ENCODE results near the gene TMEM204. TPM values are rescaled to one million over a fixed set of nuclear protein-coding genes. Genes with fewer than 3 reads are reported as not detected.

TMEM204 gene
- 10 to 100 TPM in 6 of 7 donors, 1 to 10 TPM in 1; 9.2 to 23.7 (median 13.8) TPM for total RNA-seq
- polyA plus RNA-seq, result 10 to 100 TPM in 1 of 2 donors, 1 to 10 TPM in 1; 6.5 to 35.5 TPM
- long read RNA-seq, donor 1, transcript TMEM204-202 (3 exons, 1,938 nt), result major isoform, 158 of 167 reads
- long read RNA-seq, donor 1, partial matches to known transcripts, result 0 of 167 reads
- long read RNA-seq, donor 1, other reads (novel, unspliced or antisense), result 9 of 167 reads
- long read RNA-seq, donor 2, partial matches to known transcripts, result 0 of 3 reads
- long read RNA-seq, donor 2, other reads (novel, unspliced or antisense), result 0 of 3 reads
- long read RNA-seq, donor 3, transcript TMEM204-202 (3 exons, 1,938 nt), result major isoform, 37 of 42 reads
- long read RNA-seq, donor 3, partial matches to known transcripts, result 3 of 42 reads
- long read RNA-seq, donor 3, other reads (novel, unspliced or antisense), result 2 of 42 reads

DNA sequence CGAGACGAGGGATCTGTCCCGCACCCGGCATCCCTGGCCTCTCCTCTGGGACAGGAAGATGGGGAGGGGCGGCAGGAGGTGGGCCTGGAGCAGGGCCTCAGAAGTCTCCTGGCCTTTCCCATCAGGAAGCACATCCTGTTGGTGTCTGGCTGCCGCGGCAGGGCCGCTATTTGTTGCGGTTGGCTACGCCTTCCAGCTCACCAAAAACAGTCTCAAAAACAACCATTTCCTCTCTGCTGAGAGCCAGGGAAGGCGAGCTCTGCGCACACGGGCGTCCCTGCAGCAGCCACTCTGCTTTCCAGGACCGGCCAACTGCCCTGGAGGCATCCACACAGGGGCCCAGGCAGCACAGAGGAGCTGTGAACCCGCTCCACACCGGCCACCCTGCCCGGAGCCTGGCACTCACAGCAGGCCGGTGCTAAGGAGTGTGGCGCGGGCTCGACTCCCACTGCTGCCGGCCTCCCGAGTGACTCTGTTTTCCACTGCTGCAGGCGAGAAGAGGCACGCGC, at the start of gene TMEM204:
TSS of gene TMEM204 (plus strand) at position 224 of the 509 bp plus-strand sequence. CDS start 610 bp downstream, outside the sequence.
- 2 to 6% (median 3%) methylated on average over 15 to 27 of the region's 27 CpGs for WGBS, 3 donors
- TF ChIP-seq, protein P1, sequence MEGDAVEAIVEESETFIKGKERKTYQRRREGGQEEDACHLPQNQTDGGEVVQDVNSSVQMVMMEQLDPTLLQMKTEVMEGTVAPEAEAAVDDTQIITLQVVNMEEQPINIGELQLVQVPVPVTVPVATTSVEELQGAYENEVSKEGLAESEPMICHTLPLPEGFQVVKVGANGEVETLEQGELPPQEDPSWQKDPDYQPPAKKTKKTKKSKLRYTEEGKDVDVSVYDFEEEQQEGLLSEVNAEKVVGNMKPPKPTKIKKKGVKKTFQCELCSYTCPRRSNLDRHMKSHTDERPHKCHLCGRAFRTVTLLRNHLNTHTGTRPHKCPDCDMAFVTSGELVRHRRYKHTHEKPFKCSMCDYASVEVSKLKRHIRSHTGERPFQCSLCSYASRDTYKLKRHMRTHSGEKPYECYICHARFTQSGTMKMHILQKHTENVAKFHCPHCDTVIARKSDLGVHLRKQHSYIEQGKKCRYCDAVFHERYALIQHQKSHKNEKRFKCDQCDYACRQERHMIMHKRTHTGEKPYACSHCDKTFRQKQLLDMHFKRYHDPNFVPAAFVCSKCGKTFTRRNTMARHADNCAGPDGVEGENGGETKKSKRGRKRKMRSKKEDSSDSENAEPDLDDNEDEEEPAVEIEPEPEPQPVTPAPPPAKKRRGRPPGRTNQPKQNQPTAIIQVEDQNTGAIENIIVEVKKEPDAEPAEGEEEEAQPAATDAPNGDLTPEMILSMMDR (IDR thresholded peaks at IDR 0.05), result no peak
- TF ChIP-seq EP300 (IDR thresholded peaks at IDR 0.05) (no peak), POLR2A (IDR thresholded peaks at IDR 0.05) (no peak)
- peak within 1 kb of the TSS; percentile 41 for H3K4me3 ChIP-seq
- DNase-seq, result peak; percentile 66 to 81 (median 74)
- no peaks in the 10 kb centered on the region for H3K9me3 ChIP-seq
- no peaks in the 10 kb centered on the region for H3K27me3 ChIP-seq
- intact Hi-C loops (cut with DNase I), result loop anchor here in 1 of 4 donors (5.0 kb wide), 1 partner anchor 716 kb away; no protein-coding TSS in a partner anchor
- H3K27ac ChIP-seq, result peak within 1 kb of the TSS; percentile 54 to 85
- no peaks in the 10 kb centered on the region for H3K36me3 ChIP-seq
- peaks cover 17% of the 10 kb centered on the region for H3K4me1 ChIP-seq (ENCODE audit: insufficient read depth)

DNA sequence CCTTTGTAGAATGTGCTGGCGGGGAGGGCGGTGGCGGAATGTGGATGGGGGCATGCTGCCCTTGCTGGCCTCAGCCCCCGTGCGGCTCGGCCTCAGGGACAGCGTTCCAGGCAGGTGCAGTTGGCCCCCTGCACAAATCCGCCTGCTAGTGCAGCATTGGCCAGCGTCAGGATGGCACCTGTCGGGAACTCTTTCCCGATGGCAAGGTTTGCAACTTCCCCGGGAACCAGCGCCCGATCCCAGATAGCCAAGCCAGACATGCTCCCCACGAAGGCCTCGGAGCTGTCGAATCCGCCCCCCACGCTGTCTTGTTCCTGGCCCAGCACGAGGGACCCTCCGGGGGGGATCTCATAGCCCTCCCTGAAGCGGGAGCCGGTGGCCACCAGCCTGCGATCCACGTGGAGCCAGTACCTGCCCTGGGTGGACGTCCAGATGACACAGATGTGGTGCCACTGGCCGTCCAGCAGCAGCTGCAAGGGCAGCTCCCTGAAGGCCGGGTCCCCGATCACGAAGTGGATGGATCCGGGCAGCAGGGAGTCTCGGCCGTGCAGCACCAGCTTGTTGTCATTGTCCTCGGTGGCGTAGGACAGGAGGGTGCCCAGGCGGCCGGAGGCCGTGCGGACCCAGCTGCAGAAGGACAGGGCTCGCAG, 47.5 kb upstream of the TMEM204 start:
- Histone ChIP-seq H3K27ac (no peak overlapping the region), H3K27me3 (no peaks in the 10 kb centered on the region), H3K36me3 (no peaks in the 10 kb centered on the region), H3K9me3 (no peaks in the 10 kb centered on the region), H3K4me1 (ENCODE audit: insufficient read depth) (no peaks in the 10 kb centered on the region), H3K4me3 (no peak overlapping the region)
- intact Hi-C loops (cut with DNase I), result no loop called here
- no peak for TF ChIP-seq EP300 (IDR thresholded peaks at IDR 0.05)
- TF ChIP-seq, protein P1 (IDR thresholded peaks at IDR 0.05), result no peak
- TF ChIP-seq POLR2A (IDR thresholded peaks at IDR 0.05), result no peak
- DNase-seq, result no peak
- 89 to 90% (median 90%) methylated on average over 38 to 40 of the region's 40 CpGs for WGBS, 3 donors

DNA sequence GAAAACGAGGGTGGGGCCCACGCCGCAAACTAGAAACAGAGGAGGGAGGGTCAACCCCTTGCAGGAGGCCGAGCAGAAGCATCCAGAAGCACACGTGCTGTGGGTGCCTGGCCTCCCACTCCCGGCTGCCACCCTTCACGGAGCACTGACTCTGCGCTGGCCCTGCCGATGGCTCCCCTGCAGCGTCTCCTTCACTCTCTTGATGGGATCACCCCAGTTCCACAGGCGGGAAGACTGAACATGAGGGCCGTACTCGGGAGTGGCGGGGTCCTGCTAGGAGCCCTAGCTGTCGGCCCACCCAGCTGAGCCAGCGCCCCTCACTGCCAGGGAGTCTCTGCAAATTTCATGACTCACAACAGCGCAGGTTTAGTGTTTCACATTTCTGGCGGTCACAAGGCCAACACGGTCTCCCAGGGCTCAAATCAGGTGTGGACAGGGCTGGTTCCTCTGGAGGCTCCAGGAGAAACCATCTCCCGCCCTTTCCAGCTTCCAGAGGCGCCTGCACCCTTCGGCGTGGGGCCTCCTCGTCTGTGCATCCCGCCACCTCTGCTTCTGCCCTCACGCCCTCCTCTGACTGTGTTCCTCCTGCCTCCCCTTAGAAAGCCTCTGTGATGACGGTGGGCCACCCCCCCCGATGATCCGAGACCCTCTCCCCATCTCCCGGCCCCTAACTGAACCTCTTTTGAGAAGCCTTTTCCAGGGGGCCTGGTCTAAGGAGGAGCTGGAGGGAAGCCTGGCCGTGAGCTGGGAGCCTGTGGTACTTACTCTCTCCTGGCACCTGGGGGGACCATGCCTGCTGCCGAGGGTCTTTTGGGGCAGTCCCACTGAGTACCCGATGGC, 46.7 kb upstream of the TMEM204 start:
- Histone ChIP-seq H3K36me3 (no peaks in the 10 kb centered on the region), H3K27ac (no peak overlapping the region), H3K27me3 (no peaks in the 10 kb centered on the region), H3K9me3 (no peaks in the 10 kb centered on the region), H3K4me3 (no peak overlapping the region), H3K4me1 (ENCODE audit: insufficient read depth) (no peaks in the 10 kb centered on the region)
- TF ChIP-seq EP300 (IDR thresholded peaks at IDR 0.05), result no peak
- TF ChIP-seq, protein P1 (IDR thresholded peaks at IDR 0.05), result no peak
- TF ChIP-seq POLR2A (IDR thresholded peaks at IDR 0.05), result no peak
- WGBS, 3 donors, result 77 to 83% (median 80%) methylated on average over 33 of the region's 33 CpGs
- no peak for DNase-seq
- intact Hi-C loops (cut with DNase I), result no loop called here

Measured in ovary (tissue), 10 donors.